OCI-LY7 (cell line): ENCODE data around the gene ABHD12.

ENCODE experiments used
- CTCF ChIP-seq: fragments of 200-600 bp; sonication (generic); conservative IDR thresholded peaks from 2 replicates; pipeline ENCODE4 v1.5.1; 2014; ENCODE audit warnings: mild to moderate bottlenecking, antibody characterized with exemption, low read length, moderate library complexity, mixed read lengths
- EZH2phosphoT487 ChIP-seq: fragments of 200-600 bp; sonication (generic); IDR thresholded peaks from 2 replicates; pipeline ENCODE4 v1.6.1; 2018; ENCODE audit warnings: low read depth, borderline replicate concordance, mild to moderate bottlenecking, mixed run types, antibody characterized with exemption, low read length, moderate library complexity, mixed read lengths

- TF ChIP-seq CTCF (no peak), EZH2phosphoT487 (no peak)
Measured at GRCh38 chr20:25325073-25325472, 65.6 kb downstream of the ABHD12 start.
